Stimulated activated naive CD8-positive, alpha-beta T cell treated with anti-CD3 and anti-CD28 coated beads, Interleukin-15, Interleukin-2, amounts not matched to agents 100 ng/mL and 50 ng/mL, for 24 hours (primary cell): Measurements from ENCODE around the gene MAP3K4.

Experiments used
- H3K27ac Mint-ChIP-seq: one replicate; pipeline ENCODE4 v1.8.0; 2021; ENCODE audit warnings: mild to moderate bottlenecking, mixed read lengths
- H3K27me3 Mint-ChIP-seq: one replicate; pipeline ENCODE4 v1.8.0; 2021; ENCODE audit warnings: mixed read lengths
- H3K36me3 Mint-ChIP-seq: one replicate; pipeline ENCODE4 v1.8.0; 2021; ENCODE audit warnings: low read depth, mixed read lengths
- H3K4me1 Mint-ChIP-seq: one replicate; pipeline ENCODE4 v1.8.0; 2021; ENCODE audit warnings: low read depth, mixed read lengths
- H3K4me3 Mint-ChIP-seq: one replicate; pipeline ENCODE4 v1.8.0; 2021; ENCODE audit warnings: mild to moderate bottlenecking, mixed read lengths
- H3K9me3 Mint-ChIP-seq: one replicate; pipeline ENCODE4 v1.8.0; 2021; ENCODE audit warnings: mixed read lengths

Gene MAP3K4

GRCh38 chr6:161008245-161008644, 16.7 kb downstream of the MAP3K4 start:
- peaks cover 16% of the 10 kb centered on the region for H3K36me3 Mint-ChIP-seq
- H3K4me3 Mint-ChIP-seq: no peak overlapping the region
- H3K27me3 Mint-ChIP-seq: no peaks in the 10 kb centered on the region
- H3K9me3 Mint-ChIP-seq: no peaks in the 10 kb centered on the region
- H3K4me1 Mint-ChIP-seq: peaks cover 19% of the 10 kb centered on the region
- H3K27ac Mint-ChIP-seq: no peak overlapping the region

GRCh38 chr6:161009991-161010390, 18.4 kb downstream of the MAP3K4 start:
- Mint-ChIP-seq H3K4me1 (peaks cover 31% of the 10 kb centered on the region), H3K27ac (no peak overlapping the region), H3K36me3 (peaks cover 12% of the 10 kb centered on the region)

GRCh38 chr6:161010418-161010817, 18.8 kb downstream of the MAP3K4 start:
- Mint-ChIP-seq H3K27ac (no peak overlapping the region), H3K4me3 (no peak overlapping the region), H3K4me1 (peaks cover 32% of the 10 kb centered on the region), H3K36me3 (peaks cover 17% of the 10 kb centered on the region), H3K27me3 (no peaks in the 10 kb centered on the region), H3K9me3 (no peaks in the 10 kb centered on the region)

More at GRCh38 chr6:161009991-161010390, 18.4 kb downstream of the MAP3K4 start:
- Mint-ChIP-seq H3K9me3 (no peaks in the 10 kb centered on the region), H3K27me3 (no peaks in the 10 kb centered on the region), H3K4me3 (no peak overlapping the region)

- H3K9me3 Mint-ChIP-seq: no peaks in the 10 kb centered on the region
- H3K4me3 Mint-ChIP-seq: no peak overlapping the region
- H3K27me3 Mint-ChIP-seq: no peaks in the 10 kb centered on the region
- H3K27ac Mint-ChIP-seq: no peak overlapping the region
- H3K4me1 Mint-ChIP-seq: peaks cover 30% of the 10 kb centered on the region
- peaks cover 23% of the 10 kb centered on the region for H3K36me3 Mint-ChIP-seq
These were observed 20.2 kb downstream of the MAP3K4 start for GRCh38 chr6:161011492-161012480.

GRCh38 chr6:161013695-161014094, 22.1 kb downstream of the MAP3K4 start:
- Mint-ChIP-seq H3K4me3 (no peak overlapping the region), H3K4me1 (peaks cover 27% of the 10 kb centered on the region), H3K27ac (no peak overlapping the region), H3K9me3 (no peaks in the 10 kb centered on the region), H3K27me3 (no peaks in the 10 kb centered on the region), H3K36me3 (peaks cover 19% of the 10 kb centered on the region)

- Mint-ChIP-seq H3K36me3 (peaks cover 29% of the 10 kb centered on the region), H3K4me1 (peaks cover 27% of the 10 kb centered on the region), H3K27ac (no peak overlapping the region), H3K4me3 (no peak overlapping the region), H3K27me3 (no peaks in the 10 kb centered on the region), H3K9me3 (no peaks in the 10 kb centered on the region)
These were observed 26.4 kb downstream of the MAP3K4 start for GRCh38 chr6:161017766-161018564.

GRCh38 chr6:161019324-161019839, 27.8 kb downstream of the MAP3K4 start:
- Mint-ChIP-seq H3K4me3 (no peak overlapping the region), H3K36me3 (peaks cover 30% of the 10 kb centered on the region), H3K27me3 (no peaks in the 10 kb centered on the region), H3K27ac (no peak overlapping the region), H3K4me1 (peaks cover 21% of the 10 kb centered on the region), H3K9me3 (no peaks in the 10 kb centered on the region)

GRCh38 chr6:161021543-161021942, 30.0 kb downstream of the MAP3K4 start:
- Mint-ChIP-seq H3K4me1 (peaks cover 21% of the 10 kb centered on the region), H3K27ac (no peak overlapping the region), H3K36me3 (peaks cover 36% of the 10 kb centered on the region), H3K27me3 (no peaks in the 10 kb centered on the region), H3K9me3 (no peaks in the 10 kb centered on the region), H3K4me3 (no peak overlapping the region)

- H3K4me3 Mint-ChIP-seq: no peak overlapping the region
- peaks cover 25% of the 10 kb centered on the region for H3K4me1 Mint-ChIP-seq
- no peaks in the 10 kb centered on the region for H3K27me3 Mint-ChIP-seq
- H3K9me3 Mint-ChIP-seq: no peaks in the 10 kb centered on the region
- H3K27ac Mint-ChIP-seq: no peak overlapping the region
- H3K36me3 Mint-ChIP-seq: peaks cover 38% of the 10 kb centered on the region
These were observed 30.6 kb downstream of the MAP3K4 start for GRCh38 chr6:161021998-161022743.

- Mint-ChIP-seq H3K27me3 (no peaks in the 10 kb centered on the region), H3K4me3 (no peak overlapping the region), H3K4me1 (peaks cover 35% of the 10 kb centered on the region), H3K9me3 (no peaks in the 10 kb centered on the region), H3K36me3 (peaks cover 41% of the 10 kb centered on the region), H3K27ac (no peak overlapping the region)
These were observed 31.7 kb downstream of the MAP3K4 start for GRCh38 chr6:161023316-161023715.

- Mint-ChIP-seq H3K4me3 (no peak overlapping the region), H3K4me1 (peaks cover 38% of the 10 kb centered on the region), H3K9me3 (no peaks in the 10 kb centered on the region), H3K27ac (no peak overlapping the region), H3K27me3 (no peaks in the 10 kb centered on the region), H3K36me3 (peaks cover 41% of the 10 kb centered on the region)
These were observed 32.9 kb downstream of the MAP3K4 start for GRCh38 chr6:161024364-161024920.

- H3K4me3 Mint-ChIP-seq: no peak overlapping the region
- H3K27ac Mint-ChIP-seq: no peak overlapping the region
- no peaks in the 10 kb centered on the region for H3K9me3 Mint-ChIP-seq
- H3K36me3 Mint-ChIP-seq: peaks cover 28% of the 10 kb centered on the region
- peaks cover 52% of the 10 kb centered on the region for H3K4me1 Mint-ChIP-seq
- H3K27me3 Mint-ChIP-seq: no peaks in the 10 kb centered on the region
These were observed 35.8 kb downstream of the MAP3K4 start for GRCh38 chr6:161027385-161027784.

GRCh38 chr6:161029195-161029809, 37.7 kb downstream of the MAP3K4 start:
- Mint-ChIP-seq H3K9me3 (no peaks in the 10 kb centered on the region), H3K4me1 (peaks cover 55% of the 10 kb centered on the region), H3K27ac (peak overlapping the region; percentile 51), H3K27me3 (no peaks in the 10 kb centered on the region), H3K4me3 (no peak overlapping the region), H3K36me3 (peaks cover 35% of the 10 kb centered on the region)
